A673 (cell line): Measurements from ENCODE around the gene ANXA10. TPM values are rescaled to one million over a fixed set of nuclear protein-coding genes. Genes with fewer than 3 reads are reported as not detected.
"Not testable (repeated sequence)": the region's sequence is repeated elsewhere in the genome, so short reads cannot be mapped to it uniquely, and the experiment has no call there.

Experiments used
- BruUV-seq: library from RNA; stranded (reverse); fragments of 400-500 nt; replicated peaks from 2 replicates; lab custom pipeline; 2021; lab: Mats Ljungman, UMichigan
- CTCF ChIA-PET: fragments of 300-600 bp; sonication (Branson Sonifier 250); formaldehyde crosslinking; loops from one replicate; lab custom pipeline; 2022; ENCODE audit warnings: antibody characterized with exemption; lab: Charles Lee
- POLR2A ChIA-PET: fragments of 300-600 bp; sonication (Branson Sonifier 250); formaldehyde crosslinking; loops from one replicate; lab custom pipeline; 2022; ENCODE audit warnings: antibody characterized with exemption; ENCODE audit not compliant: low non-redundant PET; lab: Charles Lee
- DNase-seq: peaks from one replicate; pipeline ENCODE4 v3.0.0-alpha.2; 2015; ENCODE audit warnings: low spot score
- H3K27ac ChIP-seq: fragments of 200-600 bp; sonication (generic); 2 replicates; pipeline ENCODE4 v1.5.1; 2016; ENCODE audit warnings: mixed run types, low read depth, mild to moderate bottlenecking, mixed read lengths, antibody characterized with exemption, low read length; ENCODE audit not compliant: poor library complexity, severe bottlenecking
- H3K27me3 ChIP-seq: fragments of 200-600 bp; sonication (generic); replicated peaks from 2 replicates; pipeline ENCODE4 v1.6.1; 2017; ENCODE audit warnings: mixed run types, low read depth, mild to moderate bottlenecking, mixed read lengths, antibody characterized with exemption, low read length; ENCODE audit not compliant: insufficient read depth, poor library complexity
- H3K36me3 ChIP-seq: fragments of 200-600 bp; sonication (generic); 2 replicates; pipeline ENCODE4 v1.6.1; 2016; ENCODE audit warnings: mixed run types, mild to moderate bottlenecking, mixed read lengths, antibody characterized with exemption, low read length; ENCODE audit not compliant: insufficient read depth, poor library complexity, severe bottlenecking
- H3K4me1 ChIP-seq: fragments of 200-600 bp; sonication (generic); 2 replicates; pipeline ENCODE4 v1.6.1; 2017; ENCODE audit warnings: mixed run types, mild to moderate bottlenecking, mixed read lengths, antibody characterized with exemption, low read length; ENCODE audit not compliant: insufficient read depth, poor library complexity, severe bottlenecking
- H3K4me3 ChIP-seq: fragments of 200-600 bp; sonication (generic); 2 replicates; pipeline ENCODE4 v1.5.1; 2016; ENCODE audit warnings: low read depth, mixed run types, mild to moderate bottlenecking, mixed read lengths, low read length; ENCODE audit not compliant: poor library complexity, severe bottlenecking
- H3K9me3 ChIP-seq: fragments of 200-600 bp; sonication (generic); 2 replicates; pipeline ENCODE4 v1.6.1; 2016; ENCODE audit warnings: mixed run types, low read depth, mild to moderate bottlenecking, mixed read lengths, antibody characterized with exemption, low read length; ENCODE audit not compliant: poor library complexity, severe bottlenecking
- CTCF ChIP-seq: fragments of 300-800, 200-600 bp; sonication (generic); conservative IDR thresholded peaks from 2 replicates; pipeline ENCODE4 v1.5.1; 2017; ENCODE audit warnings: low read depth, mild to moderate bottlenecking, antibody characterized with exemption, low read length, moderate library complexity, mixed read lengths
- EZH2 ChIP-seq: fragments of 200-600 bp; sonication (generic); IDR thresholded peaks from 2 replicates; pipeline ENCODE4 v1.6.1; 2017; ENCODE audit warnings: borderline replicate concordance, low read depth, mild to moderate bottlenecking, mixed read lengths, antibody characterized with exemption, low read length; ENCODE audit not compliant: poor library complexity, severe bottlenecking
- intact Hi-C: fragments of 100-400 bp; cut with micrococcal nuclease; formaldehyde crosslinking; loops from one replicate; pipeline ENCODE4 v1.10.0; 2022; ENCODE audit not compliant: unreplicated experiment
- total RNA-seq: library from RNA; stranded (reverse); gene quantifications from 2 replicates; pipeline ENCODE4 v1.2.3, GENCODE V29; 2021

Gene ANXA10
- total RNA-seq, 1 experiment from 2014 or later, result not detected

- Histone ChIP-seq H3K4me1 (no peaks in the 10 kb centered on the region), H3K27me3 (no peaks in the 10 kb centered on the region), H3K9me3 (no peaks in the 10 kb centered on the region), H3K4me3 (no peak overlapping the region), H3K36me3 (no peaks in the 10 kb centered on the region), H3K27ac (no peak overlapping the region)
- TF ChIP-seq CTCF (no peak), EZH2 (no peak)
- DNase-seq, result no peak
- BruUV-seq, result no TSS peak
- intact Hi-C loops, result no loop called here
- POLR2A ChIA-PET, result no interaction called here
- CTCF ChIA-PET, result no interaction called here
Observed at GRCh38 chr4:168101026-168101425, 8.7 kb downstream of the ANXA10 start.

GRCh38 chr4:168102403-168102802, 10.1 kb downstream of the ANXA10 start:
- no peaks in the 10 kb centered on the region for H3K27me3 ChIP-seq
- CTCF ChIA-PET, result no interaction called here
- H3K27ac ChIP-seq, result no peak overlapping the region
- POLR2A ChIA-PET, result no interaction called here
- H3K4me3 ChIP-seq, result no peak overlapping the region
- no peak for TF ChIP-seq CTCF
- TF ChIP-seq EZH2, result no peak
- no TSS peak for BruUV-seq
- no peak for DNase-seq
- H3K9me3 ChIP-seq, result no peaks in the 10 kb centered on the region
- intact Hi-C loops, result no loop called here
- H3K4me1 ChIP-seq, result no peaks in the 10 kb centered on the region
- no peaks in the 10 kb centered on the region for H3K36me3 ChIP-seq

- intact Hi-C loops, result no loop called here
- no peaks in the 10 kb centered on the region for H3K9me3 ChIP-seq
- no peaks in the 10 kb centered on the region for H3K36me3 ChIP-seq
- no peak for DNase-seq
- CTCF ChIA-PET, result no interaction called here
- no peaks in the 10 kb centered on the region for H3K27me3 ChIP-seq
- no TSS peak for BruUV-seq
- no peaks in the 10 kb centered on the region for H3K4me1 ChIP-seq
- no peak overlapping the region for H3K4me3 ChIP-seq
- no peak overlapping the region for H3K27ac ChIP-seq
- POLR2A ChIA-PET, result no interaction called here
- TF ChIP-seq CTCF, result no peak
- TF ChIP-seq EZH2, result no peak
Observed at GRCh38 chr4:168109527-168109926, 17.2 kb downstream of the ANXA10 start.

- BruUV-seq, H3K9me3 ChIP-seq, H3K27ac ChIP-seq, H3K27me3 ChIP-seq, intact Hi-C loops, CTCF ChIA-PET, H3K4me3 ChIP-seq, H3K36me3 ChIP-seq, H3K4me1 ChIP-seq, DNase-seq, POLR2A ChIA-PET: not testable (repeated sequence)
Observed at GRCh38 chr4:168113059-168113458, 20.7 kb downstream of the ANXA10 start.
